ENCODE measurements around the gene WDR93. TPM values are rescaled to one million over a fixed set of nuclear protein-coding genes. Genes with fewer than 3 reads are reported as not detected.
"Not testable (repeated sequence)": the region's sequence is repeated elsewhere in the genome, so short reads cannot be mapped to it uniquely, and the experiment has no call there.

Gene WDR93
- total RNA-seq, 1 donor from 2014 or later: 0.31 TPM

DNA sequence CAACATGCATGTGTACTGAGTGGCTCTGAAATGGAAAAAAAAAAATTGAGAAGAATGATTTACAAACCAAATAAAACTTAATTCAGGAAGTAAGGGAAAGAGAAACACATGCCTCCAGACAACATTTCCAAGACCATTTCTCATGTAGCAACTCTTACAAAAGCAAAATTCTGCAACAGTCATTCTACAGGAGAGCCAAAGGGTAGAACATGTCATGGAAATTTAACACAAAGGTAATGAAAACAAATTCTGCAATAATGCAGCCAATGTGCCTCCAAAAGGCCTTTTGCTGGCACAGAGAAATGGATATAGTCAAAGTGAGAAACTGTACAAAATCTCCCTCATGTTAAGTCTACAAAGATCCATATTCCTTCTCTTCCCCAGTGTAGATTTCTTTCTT lies 4.1 kb upstream of the WDR93 start:
- DNase-seq: no peak

DNA sequence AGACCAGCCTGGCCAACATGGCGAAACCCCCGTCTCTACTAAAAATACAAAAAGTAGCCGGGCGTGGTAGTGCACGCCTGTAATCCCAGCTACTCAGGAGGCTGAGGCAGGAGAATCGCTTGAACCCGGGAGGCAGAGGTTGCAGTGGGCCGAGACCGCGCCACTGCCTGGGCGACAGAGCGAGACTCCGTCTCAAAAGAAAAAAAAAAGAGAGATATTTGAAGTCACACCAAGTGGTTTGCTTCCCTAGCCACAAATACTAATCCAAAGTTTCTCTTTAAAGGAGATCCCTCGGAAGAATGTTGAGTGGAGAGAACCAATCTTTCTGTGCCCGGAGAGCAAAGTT lies 708 bp upstream of the WDR93 start:
- not testable (repeated sequence) for DNase-seq

DNA sequence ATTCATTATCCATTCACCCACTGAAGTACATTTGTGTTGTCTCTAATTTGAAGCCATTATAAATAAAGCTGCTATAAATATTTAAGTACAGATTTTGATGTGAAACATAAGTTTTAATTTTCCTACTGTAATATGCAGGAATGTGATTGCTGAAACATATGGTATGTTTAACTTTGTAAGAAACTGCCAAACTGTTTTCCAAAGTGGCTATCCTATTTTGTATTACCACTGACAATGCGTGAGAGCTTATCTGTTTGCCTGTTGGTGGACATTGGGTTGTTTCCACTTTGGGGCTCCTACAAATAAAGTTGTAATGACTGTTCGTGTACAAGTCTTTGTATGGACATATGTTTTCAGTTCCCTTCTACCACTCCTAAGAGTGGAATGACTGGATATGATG lies 2.5 kb downstream of the WDR93 start:
- DNase-seq: no peak

DNA sequence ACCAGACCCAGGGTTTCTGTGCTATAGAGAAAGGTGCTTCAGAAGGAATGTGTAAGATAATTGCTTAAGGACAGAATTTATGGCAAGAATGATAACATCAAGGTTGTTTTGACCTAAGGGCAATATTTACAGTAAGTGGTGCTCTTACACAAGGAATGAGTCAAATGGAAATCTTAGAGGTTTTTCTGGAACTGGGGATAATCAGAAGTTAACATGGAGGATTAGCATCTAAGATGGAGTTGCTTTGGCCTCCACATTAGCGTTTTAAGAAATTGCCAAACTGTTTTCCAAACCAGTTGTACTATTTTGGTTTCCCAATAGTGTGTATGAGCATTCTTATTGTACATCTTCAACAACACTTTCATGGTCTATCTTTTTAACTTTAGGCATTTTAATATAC lies 3.1 kb downstream of the WDR93 start:
- no peak for DNase-seq

DNA sequence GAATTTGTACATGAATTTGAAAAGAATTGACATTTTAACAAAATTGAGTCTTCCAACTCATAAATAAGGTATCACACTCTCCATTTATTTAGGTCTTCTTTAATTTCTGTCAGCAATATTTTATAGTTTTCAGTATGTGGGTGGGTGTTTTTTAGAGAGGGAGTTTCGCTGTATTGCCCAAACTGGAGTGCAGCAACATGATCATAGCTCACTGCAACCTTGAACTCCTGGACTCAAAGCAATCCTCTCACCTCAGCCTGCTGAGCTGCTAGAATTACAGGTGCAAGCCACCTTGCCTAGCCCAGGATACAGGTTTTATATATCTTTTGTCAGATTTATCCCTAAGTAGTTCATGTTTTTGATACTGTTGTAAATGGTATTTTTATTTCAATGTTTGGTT lies 4.6 kb downstream of the WDR93 start:
- no peak for DNase-seq

DNA sequence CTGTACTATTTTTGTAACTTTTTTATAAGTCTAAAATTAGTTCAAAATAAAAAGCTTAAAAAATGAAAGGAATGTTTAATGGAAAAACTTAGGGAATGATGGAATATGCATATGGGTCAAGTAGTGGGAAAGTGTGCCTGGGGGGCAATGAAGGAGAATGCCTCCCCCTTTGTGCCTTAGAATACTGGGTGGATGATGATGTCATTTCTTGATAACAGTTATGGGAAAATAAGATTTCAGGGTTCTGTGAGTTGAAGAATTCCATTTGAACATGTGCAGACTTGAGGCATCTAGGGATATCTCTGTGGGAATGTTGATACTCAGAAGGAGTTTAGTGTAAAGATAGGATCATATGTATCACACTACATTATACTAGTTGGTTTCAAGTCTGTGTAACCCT lies 13.8 kb downstream of the WDR93 start:
- DNase-seq: no peak

DNA sequence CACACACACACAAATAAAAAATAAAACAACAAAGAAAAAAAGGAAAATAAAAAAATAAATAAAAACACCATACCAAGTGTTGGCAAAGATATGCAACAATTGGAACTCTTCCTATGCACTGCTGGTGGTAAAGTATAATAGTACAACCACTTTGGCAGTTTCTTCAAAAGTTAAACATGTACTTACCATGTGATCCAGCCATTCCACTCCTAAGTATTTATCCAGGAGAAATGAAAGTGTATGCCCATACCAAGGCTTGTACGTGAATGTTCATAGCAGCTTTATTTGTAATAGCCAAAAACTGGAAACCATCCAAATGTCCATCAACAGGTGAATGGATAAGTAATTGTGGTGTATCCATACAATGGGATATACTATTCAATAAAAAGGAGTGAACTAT lies 17.0 kb downstream of the WDR93 start:
- no peak for DNase-seq

DNA sequence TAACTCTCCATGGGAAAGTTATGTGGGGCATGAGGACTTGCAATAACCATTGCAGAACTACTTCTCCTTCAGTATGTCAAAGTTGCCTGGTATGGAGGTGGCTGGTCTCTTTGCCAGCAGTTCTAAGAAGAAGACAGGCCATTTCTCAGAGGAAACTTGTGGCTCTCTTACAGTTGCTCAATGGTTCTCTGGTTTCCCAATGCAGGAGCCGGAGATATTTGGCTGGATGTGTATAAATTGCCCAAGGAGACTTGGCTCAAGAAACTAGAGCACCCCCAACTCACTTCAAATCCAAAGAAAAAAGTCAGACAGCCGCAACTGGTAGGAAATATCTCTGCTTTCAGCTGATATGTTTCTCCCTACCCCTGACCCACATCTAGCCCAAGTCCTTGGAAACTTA lies 24.2 kb downstream of the WDR93 start:
- no peak for DNase-seq

DNA sequence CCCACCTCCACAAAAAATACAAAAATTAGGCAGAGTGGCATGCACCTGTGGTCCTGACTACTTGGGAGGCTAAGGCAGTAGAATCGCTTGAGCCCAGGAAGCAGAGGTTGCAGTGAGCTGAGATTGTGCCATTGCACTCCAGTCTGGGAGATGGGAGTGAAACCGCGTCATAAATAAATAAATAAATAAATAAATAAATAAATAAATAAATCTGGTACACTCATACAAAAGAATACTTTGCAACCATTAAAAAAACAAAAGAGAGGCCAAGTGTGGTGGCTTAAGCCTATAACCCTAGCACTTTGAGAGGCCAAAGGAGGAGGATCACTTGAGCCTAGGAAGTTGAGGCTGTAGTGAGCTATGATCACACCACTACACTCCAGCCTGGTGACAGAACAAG lies 32.4 kb downstream of the WDR93 start:
- DNase-seq: no peak

DNA sequence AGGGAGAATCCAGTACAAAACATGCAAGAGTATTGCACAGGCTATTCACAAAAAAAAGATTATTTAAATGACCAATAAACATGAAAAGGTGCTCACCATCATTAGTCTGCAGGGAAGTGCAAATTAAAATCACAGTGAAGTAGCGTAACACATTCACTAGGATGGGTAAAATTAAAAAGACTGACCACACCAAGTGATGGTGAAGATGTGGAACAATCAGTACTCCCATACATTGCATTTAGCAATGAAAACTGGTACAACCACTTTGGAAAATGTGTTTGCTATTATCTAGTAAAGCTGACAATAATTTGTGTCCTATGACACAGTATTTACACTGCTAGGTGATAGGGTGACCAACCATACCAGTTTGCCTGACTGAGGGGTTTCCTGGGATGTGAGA lies 34.0 kb downstream of the WDR93 start:
- DNase-seq: no peak

DNA sequence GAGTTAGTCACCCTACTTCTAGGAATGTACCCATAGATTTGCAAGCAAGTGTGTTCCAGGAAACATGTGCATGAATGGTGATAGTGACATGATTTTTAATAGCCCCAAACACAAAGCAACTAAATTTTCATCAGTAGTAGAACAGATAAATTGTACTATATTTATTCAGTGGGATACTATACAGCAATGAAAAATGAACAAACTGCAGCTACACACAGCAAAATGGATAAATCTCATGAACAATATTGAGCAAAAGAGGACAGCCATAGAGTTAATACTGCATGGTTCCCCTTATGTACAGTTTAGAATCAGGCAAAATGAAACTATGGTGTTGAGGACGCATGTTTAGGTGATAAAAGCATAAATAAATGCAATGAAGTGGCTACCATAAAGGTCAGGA lies 34.5 kb downstream of the WDR93 start:
- DNase-seq: no peak

DNA sequence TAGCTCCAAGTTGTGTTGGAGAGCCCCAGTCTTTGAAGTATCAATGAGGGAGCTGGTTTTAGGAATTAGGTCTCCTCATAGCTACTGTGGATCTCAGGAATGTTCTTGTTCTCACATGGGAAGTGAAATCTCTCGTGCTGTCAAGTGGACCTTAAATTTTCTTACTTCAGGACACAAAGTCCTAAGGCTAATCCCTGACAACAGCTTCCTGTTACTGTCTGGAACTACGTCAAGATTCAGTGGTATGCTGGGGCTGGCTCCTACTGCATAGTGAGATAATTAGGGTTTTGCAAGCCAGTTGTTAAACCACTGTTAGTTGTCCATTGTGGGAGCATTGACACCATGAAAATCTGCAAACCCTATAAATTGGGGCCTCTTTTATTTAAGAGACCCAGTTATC lies 37.6 kb downstream of the WDR93 start:
- DNase-seq: no peak

DNA sequence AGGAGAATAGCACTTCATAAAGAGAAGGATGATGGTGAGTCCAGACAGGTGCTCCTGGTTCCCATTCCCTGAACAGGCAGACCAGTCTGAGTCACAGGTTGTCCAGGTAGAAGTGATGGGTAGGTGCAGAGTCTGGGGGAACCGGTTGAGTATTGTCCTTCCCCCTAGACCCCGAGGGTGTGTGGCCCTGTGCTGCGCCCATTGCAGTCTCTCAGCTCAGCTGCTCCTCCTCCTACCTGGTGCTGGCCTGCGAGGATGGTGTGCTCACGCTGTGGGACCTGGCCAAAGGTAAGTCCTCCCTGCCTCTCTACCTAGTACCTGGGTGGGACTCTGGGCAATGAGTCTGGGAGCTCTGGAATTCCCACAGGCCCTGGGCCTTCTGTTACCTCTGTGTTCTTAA lies 40.7 kb downstream of the WDR93 start:
- no peak for DNase-seq

DNA sequence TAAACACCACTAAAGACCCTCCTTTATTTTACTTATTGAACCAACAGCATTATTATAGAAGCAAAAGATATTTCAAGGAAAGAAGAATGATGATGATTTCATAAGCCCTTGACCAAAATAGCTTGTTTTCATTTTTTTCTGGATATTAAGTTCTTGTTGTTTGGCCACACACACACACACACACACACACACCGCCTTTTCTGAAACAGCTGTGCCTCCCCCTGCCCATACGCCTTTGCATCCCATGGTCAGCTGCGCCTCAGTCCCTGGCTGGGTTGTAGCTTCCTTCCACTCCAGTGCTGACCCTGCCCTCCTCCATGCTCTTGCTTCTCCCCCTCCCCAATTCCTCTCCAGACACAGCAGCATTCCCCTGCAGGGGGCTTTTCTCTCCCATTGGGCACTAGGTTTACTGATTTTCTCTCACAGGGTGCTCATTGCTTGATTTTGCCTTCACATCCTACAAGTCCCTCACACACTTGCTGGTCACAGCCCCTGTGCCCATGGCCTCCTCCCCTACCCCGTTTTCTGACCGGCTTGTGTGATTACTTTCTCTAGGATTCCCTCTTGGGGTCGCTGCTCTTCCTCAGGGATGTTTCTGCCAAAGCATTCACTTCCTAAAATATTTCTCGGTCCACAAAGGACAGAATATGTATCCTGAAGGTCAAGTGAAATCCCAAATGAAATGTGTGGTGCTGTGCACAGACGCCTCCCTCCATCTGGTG lies 42.0 kb downstream of the WDR93 start:
- DNase-seq: no peak

DNA sequence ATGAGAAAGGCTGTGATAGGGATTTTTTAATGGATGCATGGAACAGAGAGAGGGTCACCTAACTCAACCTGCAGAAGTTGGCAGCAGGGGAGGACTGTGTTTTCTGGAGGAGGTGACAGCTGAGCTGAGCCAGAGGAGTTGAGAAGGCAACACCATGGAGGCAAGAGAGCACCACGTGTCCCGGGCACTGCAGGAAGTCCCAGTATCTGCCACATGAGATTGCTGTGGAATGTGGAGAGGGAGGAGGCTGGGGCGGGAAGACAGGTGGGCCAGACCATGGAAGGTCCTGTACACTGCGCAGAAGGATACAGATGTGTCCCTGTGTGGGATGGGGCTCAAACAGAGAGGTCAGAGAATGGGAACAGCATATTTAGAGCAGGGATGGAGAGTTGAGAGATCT lies 45.2 kb downstream of the WDR93 start:
- no peak for DNase-seq

DNA sequence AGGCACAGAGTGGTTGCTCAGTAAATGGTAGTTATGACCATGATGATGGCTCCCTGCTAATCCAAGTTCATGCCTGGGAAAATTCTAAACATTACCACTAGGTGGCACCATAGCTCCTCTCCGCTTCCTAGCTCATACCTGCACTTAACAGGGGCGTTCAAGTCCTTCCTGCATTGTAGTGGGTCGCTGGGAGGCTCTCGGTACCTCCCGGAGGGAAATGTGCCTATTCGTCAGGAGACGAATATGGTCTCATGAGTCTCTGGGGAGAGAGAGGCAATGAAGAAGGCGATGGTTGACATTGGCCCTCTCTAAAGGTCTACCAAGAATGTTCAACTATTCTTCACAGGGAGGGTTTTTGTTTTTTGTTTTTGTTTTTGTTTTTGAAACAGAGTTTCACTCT lies 49.5 kb downstream of the WDR93 start:
- DNase-seq: peak; percentile 13

DNA sequence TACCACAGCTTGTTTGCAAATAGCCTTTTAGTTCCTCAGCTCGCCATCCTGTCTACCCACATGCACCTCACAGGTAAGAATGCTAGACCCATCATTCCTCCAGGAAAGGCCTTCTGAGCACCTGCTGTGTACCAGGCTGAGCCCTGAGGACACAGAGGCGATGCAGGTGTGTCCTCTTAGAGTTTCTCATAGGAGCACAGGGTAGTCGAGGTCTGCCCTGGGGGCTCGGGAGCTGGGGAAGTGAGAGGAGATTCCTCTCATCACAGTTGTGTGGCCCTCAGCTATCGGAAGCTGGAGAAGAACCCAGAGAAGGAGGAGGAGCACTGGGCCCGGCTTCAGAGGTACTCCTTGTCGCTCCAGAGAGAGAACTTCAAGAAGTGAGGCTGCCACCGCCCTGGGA lies 52.4 kb downstream of the WDR93 start:
- no peak for DNase-seq

DNA sequence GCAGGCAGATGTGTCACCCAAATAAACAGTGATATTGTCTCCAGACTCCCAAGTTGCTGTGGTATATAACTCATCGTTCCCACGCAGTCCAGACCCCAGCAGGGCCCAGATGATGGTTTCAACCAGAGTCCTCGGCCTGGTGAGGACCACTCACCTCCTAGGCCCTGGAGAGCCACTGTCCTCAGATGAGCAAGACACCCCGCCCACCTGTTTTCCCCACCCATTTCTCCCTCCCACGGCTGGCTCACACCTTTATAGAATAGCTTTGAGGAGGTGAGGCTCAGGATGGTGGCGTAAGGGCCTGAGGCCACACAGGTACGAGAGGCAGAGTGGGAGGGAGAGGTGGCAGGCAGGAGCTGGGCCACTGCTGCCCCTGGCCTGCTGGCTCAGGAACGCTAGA lies 53.0 kb downstream of the WDR93 start:
- DNase-seq: no peak

DNA sequence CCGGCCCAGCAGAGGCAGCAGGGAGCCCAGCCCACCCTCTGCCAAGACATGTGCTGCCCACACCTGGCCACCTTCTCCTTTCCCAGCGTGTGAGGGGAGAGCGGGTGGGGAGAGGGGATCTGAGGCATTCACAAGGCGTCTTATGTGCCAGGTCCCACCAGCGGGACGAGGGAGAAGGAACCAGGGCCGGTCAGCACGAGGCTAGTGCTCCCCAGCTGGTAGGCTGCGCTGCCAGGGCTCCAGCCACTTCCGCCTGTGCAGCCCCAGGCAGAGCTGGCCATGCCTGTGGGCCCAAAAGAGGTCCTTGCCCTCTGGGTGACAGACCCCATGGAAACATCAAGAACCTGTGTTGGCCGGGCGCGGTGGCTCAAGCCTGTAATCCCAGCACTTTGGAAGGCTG lies 54.5 kb downstream of the WDR93 start:
- no peak for DNase-seq

DNA sequence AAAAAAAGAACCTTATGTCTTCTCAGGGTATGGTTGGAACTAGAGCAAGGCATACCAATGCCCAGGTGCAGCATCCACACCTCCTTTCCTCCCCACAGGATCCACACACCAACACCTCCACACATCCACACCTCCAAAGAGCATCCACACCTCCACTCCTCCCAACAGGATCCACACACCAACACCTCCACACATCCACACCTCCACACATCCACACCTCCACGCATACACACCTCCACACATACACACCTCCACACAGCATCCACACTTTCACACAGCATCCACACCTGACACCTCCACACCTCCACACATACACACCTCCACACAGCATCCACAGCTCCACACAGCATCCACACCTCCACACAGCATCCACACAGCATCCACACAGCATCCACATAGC lies 55.2 kb downstream of the WDR93 start:
- DNase-seq: no peak

DNA sequence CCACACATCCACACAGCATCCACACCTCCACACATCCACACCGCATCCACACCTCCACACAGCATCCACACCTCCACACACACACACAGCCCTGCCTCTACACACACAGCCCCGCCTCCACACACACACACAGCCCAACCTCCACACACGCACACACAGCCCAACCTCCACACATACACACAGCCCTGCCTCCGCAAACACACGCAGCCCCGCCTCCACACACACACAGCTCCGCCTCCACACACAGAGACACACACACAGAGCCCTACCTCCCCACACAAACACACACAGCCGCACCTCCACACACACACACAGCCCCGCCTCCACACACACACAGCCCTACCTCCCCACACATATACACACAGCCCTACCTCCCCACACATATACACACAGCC lies 55.8 kb downstream of the WDR93 start:
- no peak for DNase-seq

DNA sequence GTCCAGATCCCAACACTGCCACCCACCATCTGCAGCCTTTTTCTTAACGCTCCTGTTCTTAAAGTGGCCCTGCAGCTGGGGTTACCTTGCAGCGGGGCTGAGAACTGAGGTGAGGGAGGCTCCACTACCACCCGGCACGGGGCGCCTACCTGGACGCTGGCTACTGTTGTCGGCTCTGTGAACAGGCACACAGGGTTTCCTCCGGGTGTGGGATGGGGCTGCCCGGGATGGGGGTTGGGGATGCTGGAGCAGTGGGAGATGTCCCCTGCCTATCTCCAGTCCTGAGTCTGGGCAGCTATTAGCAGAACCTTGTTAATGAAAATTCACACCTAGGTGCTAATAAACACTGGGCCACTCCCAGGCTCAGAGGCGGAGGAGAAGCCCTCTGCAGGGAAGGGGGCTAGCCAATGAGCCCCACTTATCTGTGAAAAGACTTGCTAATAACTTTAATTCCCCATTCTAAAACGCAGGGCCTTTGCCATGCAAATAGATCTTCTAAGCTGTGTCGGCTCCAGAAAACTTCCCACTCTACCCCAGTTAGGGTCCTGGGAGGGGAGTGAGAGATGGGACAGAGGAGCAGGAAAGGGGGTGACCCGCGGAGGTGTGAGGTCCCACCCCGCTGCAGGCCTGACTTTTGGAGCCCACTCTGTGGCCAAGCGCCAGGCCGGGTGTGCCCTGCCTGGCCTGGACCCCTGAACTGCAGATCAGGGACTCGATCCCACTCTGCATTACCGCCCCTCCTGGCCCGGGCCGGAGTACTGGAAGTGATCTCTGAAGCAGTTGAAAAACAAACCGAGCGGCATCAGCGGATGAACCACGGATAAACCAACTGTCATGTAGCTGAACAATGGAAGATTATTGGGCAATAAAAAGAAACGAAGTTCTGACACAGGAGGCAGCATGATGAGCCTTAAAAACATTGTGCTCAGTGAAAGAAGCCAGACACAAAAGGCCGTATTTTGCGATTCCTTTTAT lies 57.4 kb downstream of the WDR93 start:
- no peak for DNase-seq

DNA sequence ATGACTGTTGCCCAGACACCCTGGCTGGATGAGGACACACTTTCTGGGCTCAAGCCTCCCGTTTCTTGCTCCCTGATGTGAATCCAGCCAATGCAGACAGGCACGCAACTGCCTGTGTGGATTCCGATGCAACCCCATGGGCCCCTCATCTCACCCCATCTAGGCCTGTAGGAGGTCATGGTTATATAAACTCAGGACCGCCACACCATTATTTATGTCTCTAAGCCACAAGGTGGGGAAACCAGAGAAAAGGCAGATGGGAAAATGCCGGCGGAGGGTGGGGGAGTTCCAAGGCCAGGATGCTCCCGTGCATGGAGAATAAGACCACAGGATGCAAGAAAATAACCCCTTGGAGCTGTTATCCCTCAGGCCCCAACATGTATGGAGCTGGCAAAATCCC lies 58.4 kb downstream of the WDR93 start:
- no peak for DNase-seq

DNA sequence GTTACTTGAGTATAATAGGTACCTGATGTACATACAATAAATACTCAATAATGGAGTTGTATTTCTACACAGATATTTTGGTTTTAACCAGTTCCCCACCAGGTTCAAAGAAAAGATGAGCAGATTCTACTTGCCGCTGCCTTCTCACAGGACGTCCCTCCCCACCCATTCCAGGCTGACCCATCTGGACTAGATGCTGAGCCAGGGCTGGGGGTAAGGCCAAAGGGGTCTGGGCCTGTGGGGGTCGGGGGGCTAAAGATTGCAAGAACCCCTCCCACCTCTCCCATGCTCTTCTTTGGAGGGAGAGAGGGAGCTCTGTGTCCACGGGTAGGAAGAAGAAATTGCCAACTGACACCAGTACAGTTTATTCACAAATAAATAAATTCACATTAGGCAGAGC lies 58.9 kb downstream of the WDR93 start:
- DNase-seq: no peak

Measured in occipital lobe (tissue), 2 donors.